GM21737 (cell line): ENCODE results near the gene CLSTN2.

Source experiments
- ATAC-seq: cut with Tn5 transposase; IDR thresholded peaks from one replicate; pipeline ENCODE4 v1.9.1; 2021; ENCODE audit warnings: mild to moderate bottlenecking, moderate library complexity; ENCODE audit not compliant: unreplicated experiment

CLSTN2 gene

DNA sequence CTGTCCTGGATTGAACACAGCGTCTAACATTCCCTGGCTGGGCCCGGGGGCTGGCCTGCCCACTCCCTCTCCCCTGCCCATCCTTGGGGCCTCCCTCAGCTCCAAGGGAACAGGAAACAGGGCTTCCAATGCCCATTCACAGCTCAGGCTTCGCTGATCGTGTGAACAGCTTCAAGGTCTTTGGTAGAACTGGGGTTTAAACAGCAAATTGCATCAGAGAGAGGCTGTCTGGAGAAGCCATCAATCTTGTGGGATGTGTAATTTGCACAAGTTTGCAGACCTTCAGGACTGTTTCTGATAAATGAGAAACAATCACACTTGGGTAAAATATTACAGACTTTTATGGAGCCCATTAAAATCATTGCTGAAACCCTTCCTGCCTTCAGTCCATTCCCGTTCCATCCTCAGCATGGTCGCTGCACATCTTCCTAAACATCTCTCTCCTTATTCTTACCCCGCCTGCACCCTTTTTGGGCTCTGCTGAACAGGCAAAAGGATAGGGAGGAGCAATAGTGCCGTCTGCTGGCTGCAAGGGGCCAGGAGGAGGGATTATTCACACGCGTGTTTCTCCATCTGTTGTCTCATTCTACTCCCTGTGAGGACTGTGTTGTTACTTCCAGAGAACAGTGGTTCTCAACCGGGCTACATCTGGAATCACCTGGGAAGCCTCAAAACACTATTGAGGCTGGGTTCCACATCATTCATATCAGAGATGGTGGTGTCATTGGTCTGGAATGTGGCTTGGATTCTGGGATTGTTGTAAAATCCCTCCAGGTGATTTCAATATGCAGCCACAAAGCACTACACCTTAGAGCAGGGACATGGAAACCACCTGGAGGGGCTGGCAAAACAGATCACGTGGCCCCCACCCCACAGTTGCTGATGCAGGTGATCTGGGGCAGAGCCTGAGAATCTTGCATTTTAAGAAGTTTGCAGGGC, 116.3 kb downstream of the CLSTN2 start:
- ATAC-seq: no peak

DNA sequence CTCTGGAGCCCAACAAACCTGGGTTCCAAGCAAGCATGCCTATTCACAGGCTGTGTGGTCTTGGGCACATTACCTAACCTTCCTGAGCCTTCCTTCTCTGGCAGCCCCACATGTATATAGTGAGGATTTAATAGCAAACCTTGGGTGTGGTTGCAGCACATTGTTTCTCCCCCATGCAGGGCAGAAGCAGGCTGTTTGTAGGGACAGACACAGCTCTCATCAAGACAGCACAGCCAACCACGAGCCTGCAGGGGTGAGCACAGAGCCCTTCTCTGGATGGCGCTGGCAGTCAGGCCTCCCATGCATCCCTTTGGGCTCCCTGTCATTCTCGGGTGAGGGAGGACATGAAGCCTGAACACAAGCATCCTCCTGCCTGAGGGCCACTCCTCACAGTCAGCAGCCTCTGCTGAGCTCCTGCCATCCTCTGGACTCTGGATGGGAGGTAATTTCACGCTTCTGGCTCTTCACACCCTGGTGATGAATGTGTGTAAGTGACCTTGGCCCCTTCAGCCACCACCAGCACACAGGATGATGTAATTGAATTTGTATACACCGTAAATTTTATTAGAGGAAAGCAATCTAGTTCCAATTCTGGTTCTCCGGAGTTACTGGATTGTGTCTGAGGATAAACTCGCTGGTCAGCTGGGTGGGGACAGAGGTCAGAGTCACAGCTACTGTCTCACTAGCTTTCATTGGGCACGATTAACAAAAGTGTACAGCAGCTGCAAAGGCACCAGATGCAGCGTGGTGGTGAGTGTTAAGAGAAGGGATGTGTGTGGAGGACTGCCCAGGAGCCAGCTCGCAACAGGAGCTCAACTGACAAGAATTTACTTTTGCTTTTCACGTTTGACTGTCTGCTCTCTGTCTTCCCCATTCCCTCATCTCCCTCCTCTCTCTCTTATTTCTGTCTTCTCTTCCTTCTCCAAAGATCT, 118.1 kb downstream of the CLSTN2 start:
- no peak for ATAC-seq

DNA sequence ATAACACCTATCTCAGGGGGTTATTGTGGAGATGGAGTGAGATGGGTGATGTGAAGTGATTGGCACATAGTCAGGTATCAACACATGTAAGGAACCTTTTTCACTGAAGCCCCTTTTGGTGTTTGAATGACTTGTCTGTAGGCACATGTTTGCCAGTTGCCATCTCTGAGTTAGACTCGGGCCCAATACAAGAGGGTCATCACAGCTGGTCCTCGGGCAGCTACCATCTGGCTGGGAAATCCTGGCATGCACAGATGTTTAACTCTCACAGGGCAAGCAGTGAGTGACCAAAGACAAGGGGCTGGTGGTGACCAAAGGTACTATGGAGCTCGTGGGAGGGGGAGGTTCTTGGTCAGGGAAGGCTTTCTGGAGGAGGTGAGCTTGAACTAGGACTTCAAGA, 118.8 kb downstream of the CLSTN2 start:
- ATAC-seq: no peak

DNA sequence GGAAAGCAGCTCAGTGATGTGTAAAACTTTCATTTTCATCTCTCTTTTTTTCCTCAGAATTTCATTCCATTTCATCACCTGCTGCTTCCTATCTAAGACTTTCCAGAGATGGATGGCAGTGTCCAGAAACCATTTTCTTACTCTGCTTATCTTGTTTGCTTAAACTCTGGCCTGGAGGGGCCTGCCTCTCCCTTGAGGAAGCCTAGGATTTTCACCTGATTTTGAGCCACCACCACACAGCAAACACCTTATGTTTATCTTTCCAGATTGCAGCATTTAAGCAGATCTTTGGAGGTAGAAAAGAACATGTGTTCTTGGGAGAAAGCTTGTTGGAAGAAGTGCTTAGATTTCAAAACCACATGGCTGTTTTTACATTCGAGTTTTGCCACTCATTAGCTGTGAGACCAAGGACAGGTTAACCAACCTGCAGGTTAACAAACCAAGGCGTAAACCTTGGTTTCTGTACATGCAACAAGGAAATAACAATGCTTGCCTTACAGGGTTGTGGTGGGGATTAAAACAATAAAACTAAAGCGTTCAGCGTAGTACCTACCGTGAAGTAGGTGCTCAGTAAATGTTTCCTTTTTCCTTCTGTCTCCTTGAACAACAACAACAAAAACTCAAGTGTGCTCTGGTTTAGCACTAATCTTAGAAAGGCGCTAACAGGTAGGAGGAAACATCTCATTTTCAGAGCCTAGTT, 120.3 kb downstream of the CLSTN2 start:
- no peak for ATAC-seq

DNA sequence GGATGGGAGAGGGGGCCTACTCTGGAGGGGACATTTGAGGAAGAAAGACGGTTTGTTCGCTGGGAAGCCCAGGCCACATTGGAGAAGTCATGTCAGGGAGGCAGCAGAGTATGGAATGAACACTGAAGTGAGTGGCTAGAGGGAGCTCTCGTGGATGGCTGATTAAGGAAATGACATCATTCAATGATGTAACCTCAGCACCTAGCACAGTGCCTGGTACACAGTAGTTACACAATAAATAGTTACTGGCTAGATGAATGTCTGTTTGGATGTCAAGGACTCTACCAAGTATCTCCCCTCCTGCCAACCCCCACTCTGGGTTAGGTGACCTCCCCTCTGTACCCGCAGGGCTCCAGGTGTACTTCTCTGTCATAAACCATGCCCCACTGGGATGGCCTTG, 121.1 kb downstream of the CLSTN2 start:
- ATAC-seq: no peak

DNA sequence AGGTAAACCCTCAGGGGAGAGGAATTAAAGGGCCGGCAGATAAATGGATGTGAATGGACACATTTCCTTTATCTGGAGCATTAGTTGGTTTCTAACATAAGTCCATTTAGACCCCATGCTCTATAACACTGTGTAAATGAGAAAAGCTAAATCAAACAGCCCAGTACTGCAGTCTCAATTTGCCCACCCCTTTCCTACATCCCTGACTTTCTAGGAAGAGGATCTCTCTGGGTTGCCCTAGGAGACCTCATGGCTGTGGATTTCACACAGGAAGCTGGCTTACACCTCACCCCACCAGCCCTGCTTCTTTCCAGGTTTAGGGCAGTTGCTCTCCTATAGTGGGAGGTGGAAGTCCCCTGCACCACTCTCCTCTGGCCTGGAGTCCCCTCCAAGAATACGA, 126.2 kb downstream of the CLSTN2 start:
- ATAC-seq: no peak

DNA sequence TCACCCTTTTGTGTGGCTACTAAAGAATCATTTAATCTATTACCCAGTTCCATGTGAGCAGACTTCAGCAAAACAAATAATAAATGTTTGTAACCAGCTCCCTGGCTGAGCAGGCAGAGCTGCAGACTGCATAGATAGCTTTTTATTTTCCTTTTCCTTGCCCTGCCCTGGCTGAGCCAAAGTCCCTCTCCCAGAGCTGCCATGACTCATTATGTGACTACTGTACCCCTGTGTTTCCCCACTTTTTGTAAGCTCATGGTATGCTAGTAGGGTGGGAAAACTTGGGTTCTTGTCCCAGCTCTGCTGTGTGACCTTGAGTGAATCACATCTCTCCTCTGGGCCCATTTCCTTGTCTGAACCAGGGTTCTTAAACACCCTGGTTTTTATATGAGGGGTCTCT, 127.5 kb downstream of the CLSTN2 start:
- no peak for ATAC-seq

DNA sequence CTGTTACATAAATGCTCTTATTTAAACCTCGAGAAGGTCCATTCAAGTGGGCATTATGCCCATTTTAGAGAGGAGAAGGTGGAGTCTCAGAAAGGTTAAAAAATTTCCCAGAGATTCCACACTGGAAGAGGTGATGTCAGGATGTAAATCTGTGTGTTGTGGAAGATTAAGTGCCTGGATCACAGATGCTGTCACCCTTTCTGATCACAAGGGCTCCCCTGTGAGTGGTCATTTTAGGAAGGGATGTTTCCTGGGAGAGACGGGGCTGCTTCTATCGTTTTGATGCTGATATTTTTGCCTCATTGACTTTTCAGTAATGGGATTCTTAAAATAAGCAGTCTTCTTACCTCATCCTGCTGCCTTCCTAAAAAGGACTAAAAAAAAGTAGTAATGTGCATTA, 132.5 kb downstream of the CLSTN2 start:
- no peak for ATAC-seq

DNA sequence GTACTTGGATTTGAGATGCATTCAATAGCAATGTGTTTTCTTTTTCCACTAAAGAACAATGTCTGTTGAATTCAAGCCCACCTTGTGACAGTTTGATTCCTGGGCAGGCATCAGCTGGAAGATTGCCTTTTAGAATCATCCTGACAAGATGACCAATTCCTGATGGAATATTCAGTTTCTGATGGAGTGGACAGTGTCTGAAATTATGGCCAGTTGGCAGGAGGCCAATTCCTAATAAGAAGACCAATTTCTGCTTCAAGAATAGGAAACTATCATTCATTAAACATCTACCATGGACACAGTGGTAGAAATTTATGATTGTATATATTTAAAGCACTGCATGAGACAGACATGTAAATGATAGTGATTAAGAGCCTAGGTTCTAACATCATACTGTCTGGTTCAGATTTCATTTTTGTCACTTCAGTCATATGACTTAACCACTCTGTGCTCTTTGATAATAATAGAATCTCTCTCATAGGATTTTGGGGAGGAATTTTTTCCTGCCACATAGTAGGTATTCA, 133.6 kb downstream of the CLSTN2 start:
- no peak for ATAC-seq

DNA sequence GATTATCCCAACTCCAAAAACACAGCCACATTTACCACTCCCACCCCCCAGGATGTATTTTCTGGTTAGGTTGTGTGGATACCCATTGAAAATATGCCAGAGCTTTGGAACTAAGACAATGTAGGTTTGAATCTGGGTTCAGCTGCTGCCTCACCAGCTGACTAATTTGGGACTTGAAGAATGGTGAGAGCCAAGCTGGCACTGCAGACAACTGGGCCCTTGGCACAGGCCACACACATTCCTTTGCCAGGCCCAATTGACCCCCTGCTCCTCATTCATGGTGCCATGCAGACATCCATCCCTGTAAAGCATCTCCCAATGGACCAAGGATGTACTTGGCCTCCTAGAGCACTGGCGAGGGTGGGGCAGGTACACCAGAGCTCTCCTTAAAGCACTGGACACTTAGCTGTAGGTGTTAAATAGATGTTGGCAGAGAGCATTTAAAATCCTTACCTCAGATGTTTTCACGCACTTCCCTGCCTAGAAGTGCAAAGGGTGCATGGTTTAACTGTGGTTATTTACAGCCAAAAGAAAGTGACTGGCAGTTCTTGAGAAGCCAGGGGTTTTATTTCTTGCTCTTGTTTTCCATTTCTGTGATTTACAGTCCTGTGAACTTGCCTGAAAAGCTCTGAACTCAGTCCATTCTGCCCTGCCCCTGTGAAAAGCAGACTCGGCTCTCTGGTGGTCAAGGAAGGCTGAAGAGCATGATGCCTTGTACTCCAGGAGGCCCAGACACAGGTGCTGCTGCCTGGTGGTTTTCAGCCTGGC, 138.5 kb downstream of the CLSTN2 start:
- ATAC-seq: no peak

DNA sequence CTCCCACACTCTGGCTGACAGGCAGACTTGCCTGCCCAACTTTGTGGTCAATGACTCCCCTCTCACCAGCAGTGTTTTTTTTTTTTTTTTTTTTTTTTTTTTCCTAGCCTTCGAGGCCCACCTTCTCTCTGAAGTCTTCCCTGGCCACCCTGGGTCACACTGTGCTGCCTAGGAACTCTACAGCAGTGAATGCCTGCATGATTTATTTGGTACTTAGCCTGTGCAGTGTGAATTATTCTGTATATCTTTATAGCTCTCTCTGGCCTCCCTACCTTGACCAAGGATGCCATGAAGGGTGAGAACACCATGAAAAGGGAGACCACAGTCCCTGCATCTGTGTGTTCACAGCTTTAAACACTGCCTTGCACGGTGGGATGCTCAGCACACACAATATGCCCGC, 141.6 kb downstream of the CLSTN2 start:
- no peak for ATAC-seq

DNA sequence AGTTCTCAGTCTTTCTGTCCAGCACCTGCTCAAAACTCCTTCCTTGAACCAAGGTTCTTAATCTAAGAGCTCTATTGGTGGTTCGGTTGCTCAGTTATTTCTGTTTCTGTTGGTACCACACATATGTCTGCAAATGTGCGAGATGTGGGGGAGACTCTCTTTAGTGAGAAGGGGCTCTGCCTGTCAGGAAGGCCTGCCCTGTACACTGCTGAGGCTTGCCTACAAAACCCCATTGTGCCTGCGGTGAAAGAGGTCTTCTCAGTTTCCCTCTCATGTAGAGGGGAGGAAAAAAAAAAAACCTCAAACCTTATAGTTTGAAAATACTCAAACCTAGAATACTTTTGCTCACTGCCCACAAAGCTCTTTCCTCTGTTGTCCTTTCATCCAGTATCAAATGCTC, 142.4 kb downstream of the CLSTN2 start:
- no peak for ATAC-seq

DNA sequence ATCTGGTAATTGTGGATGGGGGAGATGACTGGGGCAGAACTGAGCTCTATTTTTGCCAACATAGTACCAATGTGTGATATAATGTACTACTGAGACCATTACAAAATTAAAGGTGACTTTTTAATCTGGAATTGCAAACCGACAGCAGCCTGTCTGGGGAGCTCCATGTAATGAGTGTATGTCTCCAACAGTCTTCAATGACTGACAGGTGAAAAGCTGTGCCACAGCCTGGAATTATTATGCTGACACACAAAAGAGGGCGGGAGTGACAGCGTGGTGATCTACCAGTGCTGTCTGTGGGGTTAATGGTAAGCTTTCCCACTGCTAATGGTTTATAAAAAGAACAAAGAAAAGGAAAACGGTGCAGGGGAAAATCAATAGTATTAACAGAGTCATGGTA, 143.4 kb downstream of the CLSTN2 start:
- ATAC-seq: no peak

DNA sequence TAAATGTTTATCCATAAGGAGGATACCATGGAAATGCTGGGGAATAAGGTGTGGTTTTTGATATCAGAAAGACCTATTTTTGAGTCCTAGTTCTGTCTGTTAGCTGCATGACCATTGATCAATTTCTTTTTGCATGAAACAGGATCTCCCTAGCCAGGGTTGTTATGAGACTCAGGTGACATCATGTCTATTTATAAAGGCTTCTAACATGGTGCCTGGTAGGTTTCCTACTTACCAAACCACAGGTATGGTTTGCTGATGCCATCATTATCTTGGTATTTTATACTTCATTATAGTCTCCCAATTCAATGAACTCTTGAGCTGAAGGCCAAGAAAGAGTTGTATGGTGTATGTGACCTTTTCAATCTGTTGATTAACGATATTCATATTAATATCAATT, 144.0 kb downstream of the CLSTN2 start:
- ATAC-seq: no peak

DNA sequence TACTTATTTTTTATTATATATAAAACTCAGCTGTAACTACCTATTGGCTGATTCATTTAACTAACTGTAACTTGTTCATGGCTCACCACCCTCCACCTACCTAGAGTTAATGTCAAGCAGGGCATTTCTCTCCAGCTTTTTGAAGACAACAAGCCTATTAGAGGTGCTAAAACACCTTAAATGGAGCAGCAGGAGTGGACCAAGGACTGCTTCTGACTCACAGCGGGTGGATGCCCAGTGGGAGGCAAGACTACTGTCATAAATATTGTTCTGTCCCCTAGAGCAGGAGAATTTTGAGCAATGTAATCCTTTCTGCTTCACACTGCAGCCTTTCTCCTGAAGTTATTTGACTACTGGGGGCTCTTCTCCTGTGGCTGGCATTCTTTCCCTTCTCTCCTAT, 146.9 kb downstream of the CLSTN2 start:
- ATAC-seq: no peak

DNA sequence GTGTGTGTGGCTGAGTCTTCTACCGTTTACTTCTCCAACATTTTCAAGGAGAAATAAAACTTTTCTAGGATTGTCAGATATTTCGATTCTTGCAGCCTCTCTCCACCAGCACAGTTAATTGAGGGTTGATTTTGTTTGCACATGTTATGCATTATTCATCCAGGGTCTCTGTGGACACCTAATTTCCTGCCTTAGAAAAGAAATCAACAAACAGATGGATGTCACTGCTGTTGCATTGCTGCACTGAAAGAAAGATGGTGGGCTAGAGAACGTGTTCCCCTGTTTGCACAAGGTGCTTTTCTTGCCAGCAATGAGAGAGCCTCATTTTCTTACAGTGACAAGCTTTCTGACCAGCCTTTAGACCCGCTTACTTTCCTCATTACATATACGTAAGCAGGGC, 150.0 kb downstream of the CLSTN2 start:
- ATAC-seq: no peak

DNA sequence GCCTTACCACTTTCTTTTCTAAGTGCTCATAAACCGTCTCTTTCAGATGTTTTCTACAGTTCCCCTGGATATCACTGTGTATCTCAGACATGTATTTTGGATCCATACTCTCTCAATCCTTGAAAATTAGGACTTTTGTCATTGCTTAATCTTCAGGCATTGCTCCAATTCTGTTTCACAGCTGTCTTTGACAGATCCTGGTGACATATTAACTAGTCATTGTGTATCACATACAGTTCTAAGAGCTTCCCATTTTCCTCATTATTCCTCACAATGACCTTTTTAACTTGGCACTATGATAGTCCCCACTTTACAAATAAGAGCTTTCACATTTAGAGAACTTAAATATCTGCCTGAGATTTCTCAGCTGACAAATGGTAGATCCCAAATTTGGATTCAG, 151.7 kb downstream of the CLSTN2 start:
- ATAC-seq: no peak

DNA sequence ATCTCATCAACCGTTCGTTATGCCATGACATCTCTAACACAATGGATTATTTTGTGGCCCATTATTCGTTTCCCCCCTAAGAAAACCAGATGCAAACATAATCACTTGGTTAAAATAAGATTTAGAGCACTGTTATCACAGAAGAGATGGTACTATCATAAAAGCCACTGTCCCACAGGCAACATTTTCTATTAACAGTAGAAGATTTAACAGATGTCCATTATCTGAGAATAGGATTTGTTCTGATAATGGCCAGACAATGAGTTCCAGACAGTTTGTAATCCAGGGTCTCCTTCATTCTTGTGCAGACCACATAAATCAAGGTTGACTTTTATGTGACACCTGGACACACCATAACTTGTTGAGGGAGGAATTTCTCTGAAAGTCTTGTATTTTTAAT, 153.1 kb downstream of the CLSTN2 start:
- ATAC-seq: no peak

DNA sequence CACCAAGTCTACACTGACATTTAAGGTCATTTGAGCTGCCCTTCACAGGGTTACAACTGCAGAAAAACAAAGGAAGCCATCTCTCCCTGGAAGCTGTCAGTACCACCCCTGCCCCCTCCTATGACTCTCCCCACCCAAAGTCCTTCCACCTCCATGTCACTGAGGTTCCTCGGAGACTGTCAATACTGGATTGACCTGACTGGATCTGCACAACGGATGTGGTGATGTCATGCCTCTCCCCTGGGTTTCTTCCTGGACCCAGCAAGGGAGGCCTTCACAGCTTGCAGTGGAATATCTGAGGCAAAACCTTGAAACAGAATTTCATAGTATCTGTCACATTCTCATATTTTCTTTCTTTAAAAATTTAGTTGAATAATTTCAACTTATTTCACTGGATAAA, 153.5 kb downstream of the CLSTN2 start:
- ATAC-seq: no peak

DNA sequence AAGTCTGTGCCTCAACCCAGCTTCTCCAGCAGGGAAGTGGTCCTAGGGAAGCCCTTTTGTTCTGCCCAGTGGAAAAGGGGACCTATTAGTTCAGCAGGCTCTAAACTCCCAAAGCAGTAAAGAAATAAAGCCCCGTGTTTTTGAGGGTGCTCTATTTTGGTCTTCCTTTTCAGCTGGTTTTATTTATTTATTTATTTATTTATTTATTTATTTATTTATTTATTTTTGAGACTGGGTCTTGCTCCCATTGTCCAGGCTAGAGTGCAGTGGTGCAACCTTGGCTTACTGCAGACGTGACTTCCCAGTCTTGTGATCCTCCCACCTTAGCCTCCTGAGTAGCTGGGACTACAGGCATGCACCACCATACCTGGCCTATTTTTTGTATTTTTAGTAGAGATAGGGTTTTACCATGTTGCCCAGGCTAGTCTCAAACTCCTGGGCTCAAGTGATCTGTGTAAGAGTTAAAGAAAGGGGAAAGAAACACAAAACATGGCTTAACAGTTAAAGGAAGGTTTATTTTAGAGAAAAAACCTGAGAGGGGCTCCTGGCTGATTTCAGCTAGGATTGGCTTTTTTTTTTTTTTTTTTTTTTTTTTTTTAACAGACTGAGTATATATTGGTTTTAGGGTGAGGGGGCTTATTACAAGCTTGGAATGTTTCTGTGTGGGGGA, 154.6 kb downstream of the CLSTN2 start:
- no peak for ATAC-seq
